Sciatic nerve (tissue), 2 donors: ENCODE data around the gene C1QBP. TPM values are rescaled to one million over a fixed set of nuclear protein-coding genes. Genes with fewer than 3 reads are reported as not detected.
"Not testable (repeated sequence)": the region's sequence is repeated elsewhere in the genome, so short reads cannot be mapped to it uniquely, and the experiment has no call there.

Source experiments
- ATAC-seq: fragments of 200-7000 bp; cut with Tn5 transposase; one replicate; pipeline ENCODE4 v1.9.1; 2020; ENCODE audit warnings: mild to moderate bottlenecking, moderate library complexity
- DNase-seq: peaks from one replicate; pipeline ENCODE4 v3.0.0-alpha.2; 2020; ENCODE audit warnings: low spot score
- intact Hi-C: fragments of 100-400 bp; cut with DNase I; formaldehyde crosslinking; loops from one replicate; pipeline ENCODE4 v1.14.2; 2022
- total RNA-seq: library from RNA; stranded (reverse); fragmentation: NEBNext Ultra II Directional; extraction: Animal tissue kit (Norgen Biotek cat#: 25700); gene quantifications from one replicate; pipeline ENCODE4 v1.2.1, GENCODE V29; 2021
- donor health status: DM: no; HTN: no; CAD: no.
- donor health status: DM: no; HTN: no; CAD: no.

C1QBP gene
- total RNA-seq, 1 donor from 2014 or later: 46.6 TPM

DNA sequence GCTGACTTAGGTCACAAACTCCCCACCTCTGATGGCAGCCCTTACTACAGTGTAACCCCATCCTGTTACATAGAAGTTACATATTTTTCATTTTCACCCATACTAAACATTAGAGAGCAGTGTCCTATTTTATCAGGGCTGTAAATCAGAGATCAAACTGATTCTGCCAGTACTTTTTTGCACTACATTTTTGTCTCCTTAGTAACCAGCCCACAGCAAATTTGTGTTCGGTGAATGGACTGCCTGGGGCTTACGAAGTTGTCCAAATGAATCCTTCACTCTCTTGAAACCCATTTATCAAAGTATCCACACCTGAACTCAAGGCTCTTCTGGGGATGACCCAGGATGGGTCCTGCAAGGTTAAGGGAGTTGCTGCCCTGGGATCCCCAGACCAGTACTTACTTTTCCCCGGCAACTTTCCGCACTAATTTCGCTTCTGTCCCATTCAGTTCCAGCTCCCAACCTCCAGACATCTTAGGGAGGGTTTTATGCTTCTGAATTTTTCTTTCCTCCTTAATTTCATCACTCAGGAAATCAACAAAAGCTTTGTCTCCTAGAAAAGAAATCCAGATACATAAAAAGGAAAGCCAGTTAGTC lies 1.1 kb downstream of the C1QBP start:
- ATAC-seq (no peak), DNase-seq (no peak)
- intact Hi-C loops: no loop called here

DNA sequence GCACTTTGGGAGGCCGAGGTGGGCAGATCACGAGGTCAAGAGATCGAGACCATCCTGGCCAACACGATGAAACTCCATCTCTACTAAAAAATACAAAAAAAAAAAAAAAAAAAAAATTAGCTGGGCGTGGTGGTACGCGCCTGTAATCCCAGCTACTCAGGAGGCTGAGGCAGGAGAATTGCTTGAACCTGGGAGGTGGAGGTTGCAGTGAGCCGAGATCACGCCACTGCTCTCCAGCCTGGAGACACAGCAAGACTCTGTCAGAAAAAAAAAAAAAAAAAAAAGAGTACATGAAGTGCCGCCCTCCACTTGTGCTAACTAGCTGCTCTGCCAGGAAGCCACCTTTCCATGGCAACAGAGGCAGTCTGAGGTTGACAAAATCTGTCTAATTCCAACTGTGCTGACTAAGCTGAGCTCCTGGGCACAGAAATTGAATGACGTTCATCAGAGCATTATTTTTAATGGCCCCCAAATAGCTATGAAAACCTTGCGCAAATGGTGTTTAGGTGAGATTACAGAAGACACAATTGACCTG lies 3.1 kb downstream of the C1QBP start:
- ATAC-seq, intact Hi-C loops, DNase-seq: not testable (repeated sequence)

DNA sequence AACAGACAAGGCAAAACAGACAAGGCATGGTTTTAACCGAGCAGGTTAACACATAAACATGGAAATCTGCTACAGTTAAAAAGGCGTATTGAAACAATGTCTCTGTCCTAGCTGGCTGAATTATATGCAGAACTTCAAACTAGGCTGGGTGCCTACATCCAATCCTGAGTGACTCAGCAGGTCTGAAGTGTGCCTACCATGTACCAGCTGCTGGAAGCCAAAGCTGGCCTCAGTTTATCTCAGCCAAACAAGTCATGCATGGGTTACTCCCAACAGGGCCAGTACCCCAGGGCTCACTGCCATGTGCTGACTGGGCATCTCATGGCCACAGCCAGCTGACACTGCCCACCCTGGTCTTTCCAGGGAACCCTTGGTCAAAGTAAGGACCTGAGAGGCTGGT lies 4.0 kb downstream of the C1QBP start:
- no peak for ATAC-seq
- intact Hi-C loops: no loop called here
- DNase-seq: no peak

DNA sequence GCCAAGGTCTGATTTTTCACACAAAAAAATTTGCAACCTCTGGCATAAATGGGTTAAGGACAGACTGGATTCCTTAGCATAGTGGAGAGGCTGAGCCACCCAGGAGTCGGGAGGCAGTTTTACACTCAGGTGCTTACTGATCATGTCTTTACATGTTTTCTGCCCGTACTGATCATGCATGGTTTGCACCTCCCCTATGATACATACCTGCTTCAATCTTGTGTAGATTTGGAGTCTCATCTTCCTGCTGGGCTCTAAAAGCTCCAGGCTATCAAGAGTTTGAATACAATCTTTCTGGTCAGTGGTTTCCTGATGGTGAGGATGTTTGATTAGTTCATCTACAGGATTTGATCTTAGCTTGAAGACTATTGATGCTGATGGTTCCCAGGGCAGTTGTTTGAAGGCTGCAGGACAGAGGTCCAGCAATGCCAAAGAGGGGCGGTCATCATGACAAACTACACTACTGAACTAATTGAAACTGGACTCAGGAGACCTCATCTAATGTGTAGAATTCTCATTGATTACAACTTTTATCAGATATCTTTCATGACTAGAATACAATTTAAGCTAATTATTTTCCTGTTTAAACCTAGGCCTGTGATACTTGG lies 6.9 kb downstream of the C1QBP start:
- no peak for DNase-seq
- intact Hi-C loops: no loop called here
- ATAC-seq: no peak

DNA sequence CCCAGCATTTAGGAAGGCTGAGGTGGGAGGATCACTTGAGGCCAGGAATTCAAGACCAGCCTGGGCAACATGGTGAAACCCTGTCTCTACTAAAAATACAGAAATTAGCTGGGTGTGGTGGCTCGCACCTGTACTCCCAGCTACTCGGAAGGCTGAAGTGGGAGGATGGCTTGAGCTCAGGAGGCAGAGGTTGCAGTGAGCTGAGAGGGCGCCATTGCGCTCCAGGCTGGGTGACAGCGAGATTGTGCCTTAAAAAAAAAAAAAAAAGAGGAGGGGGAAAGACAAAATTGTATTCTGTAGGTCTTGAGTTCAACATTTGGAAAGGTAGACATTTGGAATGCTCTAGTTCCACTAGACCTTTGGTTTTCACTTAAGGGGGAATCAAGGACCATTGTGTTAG lies 7.7 kb downstream of the C1QBP start:
- ATAC-seq, intact Hi-C loops, DNase-seq: not testable (repeated sequence)

DNA sequence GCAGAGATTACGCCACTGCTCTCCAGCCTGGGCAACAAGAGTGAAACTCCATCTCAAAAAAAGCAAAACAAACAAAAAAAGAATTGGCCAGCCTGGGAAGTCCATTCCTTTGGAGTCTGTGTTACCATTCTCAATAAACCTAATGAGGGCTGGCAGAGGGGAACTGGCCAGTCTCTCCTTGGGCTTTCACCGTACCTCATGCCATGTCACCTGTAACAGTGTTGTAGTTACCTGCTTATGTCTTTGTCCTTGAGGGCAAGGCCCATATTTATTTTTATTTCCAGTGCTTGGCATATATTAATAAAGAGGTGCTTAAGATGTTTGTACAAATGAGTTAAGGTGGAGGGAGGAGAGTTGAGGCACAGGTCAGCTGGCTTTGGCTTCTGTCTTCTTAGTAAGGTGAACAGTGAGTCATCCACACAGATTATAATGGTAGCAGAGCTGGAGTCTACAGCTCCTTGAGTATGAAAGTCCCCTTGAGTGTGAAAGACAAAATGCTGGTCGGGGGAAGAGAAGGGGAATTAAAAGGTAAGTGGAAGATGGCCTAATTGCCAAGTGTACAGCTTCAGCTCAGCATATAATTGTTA lies 8.4 kb downstream of the C1QBP start:
- no peak for ATAC-seq
- no peak for DNase-seq
- intact Hi-C loops: no loop called here

DNA sequence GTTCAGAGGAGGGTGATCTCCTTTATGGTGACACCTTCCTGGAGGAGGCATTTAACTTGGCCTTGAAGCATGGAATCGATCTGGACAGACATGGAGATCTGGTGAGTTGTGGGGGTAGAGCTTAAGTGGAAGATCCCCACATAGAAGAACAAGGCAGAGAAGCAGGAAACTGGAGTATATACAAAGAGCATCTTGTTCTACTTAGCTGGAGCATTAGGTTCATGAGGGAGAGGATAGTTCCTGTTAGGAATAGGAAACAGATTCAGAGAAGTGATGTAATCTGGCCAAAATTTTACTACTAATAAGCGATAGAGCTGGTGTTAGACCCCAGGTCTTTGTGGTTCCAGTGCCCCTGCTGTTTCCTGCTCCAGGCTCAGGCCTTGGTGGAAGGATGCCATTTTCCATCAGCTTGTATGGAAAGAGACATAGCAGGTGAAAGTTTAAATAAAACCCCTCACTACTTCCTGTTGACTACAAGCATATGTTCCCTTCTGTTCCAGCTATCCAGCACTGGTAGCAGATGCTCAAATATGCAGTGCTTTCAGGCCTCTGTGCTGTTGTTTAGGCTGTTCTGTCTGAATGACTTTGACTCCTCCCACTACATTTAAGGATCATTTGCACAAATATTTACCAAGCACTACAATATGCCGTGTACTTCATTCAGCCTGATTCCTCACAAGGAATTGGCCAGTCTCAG lies 9.6 kb downstream of the C1QBP start:
- DNase-seq (no peak), ATAC-seq (no peak)
- intact Hi-C loops: no loop called here

DNA sequence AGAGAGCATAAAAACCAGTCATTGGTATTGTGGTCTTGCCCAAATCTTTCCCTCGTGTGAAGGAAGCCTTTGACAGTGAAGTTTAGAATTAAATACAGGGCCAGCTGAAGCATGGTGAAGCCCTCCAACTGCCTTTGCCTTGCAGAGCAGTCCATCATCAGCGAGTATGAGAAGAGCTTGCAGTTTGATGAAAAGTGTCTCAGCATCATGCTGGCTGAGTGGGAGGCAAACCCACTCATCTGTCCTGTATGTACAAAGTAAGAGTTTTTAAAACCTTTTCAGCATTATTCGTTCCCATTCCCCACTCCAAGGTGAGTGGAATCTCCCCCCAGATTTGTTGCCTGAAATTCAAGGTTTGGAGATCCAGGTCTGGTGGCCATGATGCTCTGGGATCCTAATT lies 13.1 kb downstream of the C1QBP start:
- intact Hi-C loops: no loop called here
- ATAC-seq: no peak
- no peak for DNase-seq

DNA sequence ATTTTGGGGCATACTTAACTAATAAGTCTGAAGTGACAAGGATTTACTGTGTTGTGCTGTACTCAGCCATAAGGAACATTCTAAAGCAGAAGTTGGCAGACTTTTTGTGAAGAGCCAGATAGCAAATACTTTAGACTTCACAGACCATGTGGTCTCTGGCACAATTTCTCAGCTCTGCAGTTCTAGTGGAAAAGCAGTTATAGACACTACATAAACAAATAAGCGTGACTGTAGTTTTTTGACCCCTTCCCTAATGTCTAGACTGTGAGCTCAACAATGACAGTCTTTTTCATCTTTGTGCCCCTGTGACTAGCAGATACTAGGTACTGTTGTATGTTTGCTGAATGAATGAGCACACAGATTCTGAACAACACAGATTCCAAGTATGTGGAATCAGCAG lies 14.0 kb downstream of the C1QBP start:
- no peak for DNase-seq
- ATAC-seq: no peak
- intact Hi-C loops: no loop called here

DNA sequence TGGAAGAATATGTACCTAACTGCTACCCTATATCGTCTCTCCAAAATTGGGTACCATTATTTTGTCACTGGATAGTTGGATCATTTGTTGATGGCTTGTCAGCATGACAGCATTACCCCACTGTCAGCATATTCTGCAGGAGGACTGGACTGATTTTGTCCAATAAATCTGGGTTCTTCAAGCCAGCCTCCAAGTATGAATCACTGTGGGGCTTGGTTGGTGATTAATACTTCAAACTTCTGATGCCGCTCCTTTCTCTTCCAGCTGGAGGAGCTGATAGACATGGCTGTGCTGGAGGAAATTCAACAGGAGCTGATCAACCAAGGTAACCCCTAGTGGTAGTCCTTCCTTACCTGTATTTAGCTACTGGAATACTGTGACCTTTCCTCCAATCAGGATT lies 16.4 kb downstream of the C1QBP start:
- DNase-seq: no peak
- no peak for ATAC-seq
- intact Hi-C loops: no loop called here

DNA sequence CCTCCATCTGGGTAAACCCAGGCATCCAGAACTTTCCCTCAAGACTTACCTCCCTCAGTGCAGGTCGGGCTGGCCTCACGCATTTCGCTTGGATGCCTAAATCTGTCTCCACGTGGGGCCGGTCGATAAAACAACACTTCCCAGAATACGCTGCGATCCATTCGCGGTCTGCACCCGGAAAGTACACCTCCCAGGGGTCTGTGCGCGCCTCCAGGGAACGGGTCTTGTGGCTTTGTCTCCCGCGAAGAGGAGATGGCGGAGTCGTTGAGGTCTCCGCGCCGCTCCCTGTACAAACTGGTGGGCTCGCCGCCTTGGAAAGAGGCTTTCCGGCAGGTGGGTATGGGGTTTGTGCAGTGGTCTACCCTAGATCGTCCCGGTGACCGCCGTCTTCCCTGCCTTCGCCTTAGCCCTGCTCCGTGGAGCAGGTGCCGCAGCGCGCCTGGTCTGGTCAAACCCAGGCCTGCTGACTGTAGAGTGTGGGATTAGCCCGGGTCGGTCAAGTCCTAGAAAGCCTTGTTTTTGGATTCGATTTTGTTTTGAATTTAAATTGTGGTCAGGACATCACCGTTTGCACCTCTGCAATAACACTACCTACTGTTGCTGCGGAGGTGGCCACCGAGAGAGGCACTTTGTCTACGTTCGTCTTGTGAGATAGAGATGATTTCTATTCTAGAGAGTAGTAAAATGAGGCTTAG lies 18.8 kb downstream of the C1QBP start, which contains the start of gene RPAIN:
Gene RPAIN, plus strand, starts transcription at position 224 of the 695 bp plus-strand sequence. Its CDS starts 29 bp downstream, at position 253.
- ATAC-seq (peak; percentile 92), DNase-seq (peak; percentile 91)
- intact Hi-C loops: no loop called here

DNA sequence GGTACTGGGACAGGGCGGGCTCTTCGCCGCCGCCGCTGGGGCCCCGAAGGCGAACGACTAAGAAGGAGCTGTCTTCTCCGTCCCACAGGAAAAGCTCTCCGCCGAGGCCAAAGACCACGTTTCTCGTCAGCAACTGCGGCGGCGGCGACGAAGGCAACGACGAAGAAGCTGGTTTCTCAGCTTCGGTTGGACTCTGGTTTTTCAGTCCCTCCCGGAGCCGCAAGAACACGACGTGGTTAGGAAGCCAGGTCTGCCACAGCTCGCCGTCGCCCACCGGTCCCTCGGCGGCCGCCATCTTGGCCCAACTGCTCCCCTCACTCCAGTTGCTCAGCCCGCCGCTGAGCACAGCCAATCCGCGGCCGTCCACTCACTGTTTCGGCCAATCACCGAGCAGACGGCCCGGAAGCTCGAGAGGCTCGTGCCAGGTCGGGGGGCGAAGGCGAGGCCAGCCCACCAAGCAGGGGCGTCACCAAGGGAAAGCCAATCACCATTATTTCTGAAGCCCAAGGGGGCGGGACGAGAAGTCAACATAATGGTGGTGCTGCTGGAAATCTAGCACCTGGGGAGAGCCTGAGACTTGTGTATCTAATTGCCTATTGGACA lies 19.5 kb downstream of the C1QBP start, which contains the start of gene NUP88:
Gene NUP88, minus strand, starts transcription at position 307 of the 603 bp plus-strand sequence. Its CDS starts 12 bp downstream, at position 295.
- DNase-seq (peak; percentile 97), ATAC-seq (peak; percentile 100)
- intact Hi-C loops: no loop called here

DNA sequence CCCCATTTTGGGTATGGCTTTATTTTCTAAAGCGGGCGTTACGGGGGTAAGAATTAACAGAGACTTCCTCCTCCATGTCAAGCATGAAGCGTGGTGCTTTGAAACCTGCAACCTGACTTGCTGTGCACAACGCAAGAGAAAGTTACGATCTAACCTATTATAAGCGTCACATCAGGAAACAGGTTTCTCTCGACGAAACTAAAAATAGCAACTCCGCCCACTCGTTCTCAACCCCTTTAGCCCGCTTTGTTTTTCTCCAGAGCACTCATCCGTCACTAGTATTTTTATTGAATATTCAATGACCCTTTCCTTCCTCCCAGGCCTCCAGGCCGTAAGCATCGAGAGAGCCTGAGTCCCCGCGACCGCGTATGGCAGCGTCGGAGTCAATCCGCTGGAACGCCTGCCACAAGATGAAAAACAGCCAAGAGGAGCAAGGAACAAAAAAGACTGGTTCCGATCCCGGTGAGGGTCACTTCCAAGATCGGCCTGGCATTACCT lies 20.0 kb downstream of the C1QBP start:
- ATAC-seq: no peak
- DNase-seq: no peak
- intact Hi-C loops: no loop called here

DNA sequence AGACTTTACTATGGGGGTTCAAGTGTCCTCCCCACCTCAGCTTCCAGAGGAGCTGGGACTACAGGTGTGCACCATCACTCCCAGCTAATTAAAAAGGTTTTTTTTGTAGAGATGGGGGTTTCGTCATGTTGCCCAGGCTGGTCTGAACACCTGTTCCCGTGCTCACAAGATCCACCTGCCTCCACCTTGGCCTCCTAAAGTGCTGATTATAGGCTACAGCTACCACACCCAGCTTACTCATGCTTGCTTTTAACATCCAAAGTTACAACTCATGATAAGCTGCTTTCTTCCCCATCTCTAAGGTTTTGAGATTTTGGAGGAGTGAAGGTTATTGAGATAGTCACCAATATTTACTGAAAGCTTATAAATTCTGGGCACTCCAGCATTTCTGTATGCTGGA lies 22.1 kb downstream of the C1QBP start:
- ATAC-seq (no peak), DNase-seq (no peak)
- intact Hi-C loops: no loop called here

DNA sequence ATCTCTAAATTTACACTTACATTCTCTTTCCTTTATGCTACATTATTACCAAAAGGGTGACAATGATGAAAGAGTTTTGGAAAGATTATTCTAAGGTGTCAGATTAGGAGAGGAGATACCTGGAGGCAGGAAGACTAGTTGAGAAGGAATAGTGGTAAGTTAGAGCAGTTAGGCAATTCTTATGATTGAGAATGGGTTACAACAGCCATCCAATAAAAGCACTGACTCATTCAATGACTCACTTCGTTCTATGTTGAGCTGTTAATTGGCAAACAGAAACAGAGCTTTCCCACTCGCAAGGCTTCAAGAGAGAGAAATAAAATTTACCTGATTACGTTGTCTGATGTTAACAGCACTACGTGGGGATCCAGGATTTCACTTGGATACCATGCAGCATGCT lies 25.3 kb downstream of the C1QBP start:
- ATAC-seq (no peak), DNase-seq (no peak)
- intact Hi-C loops: loop anchor here (5.0 kb wide), 1 partner anchor 909 kb away; no protein-coding TSS in a partner anchor

DNA sequence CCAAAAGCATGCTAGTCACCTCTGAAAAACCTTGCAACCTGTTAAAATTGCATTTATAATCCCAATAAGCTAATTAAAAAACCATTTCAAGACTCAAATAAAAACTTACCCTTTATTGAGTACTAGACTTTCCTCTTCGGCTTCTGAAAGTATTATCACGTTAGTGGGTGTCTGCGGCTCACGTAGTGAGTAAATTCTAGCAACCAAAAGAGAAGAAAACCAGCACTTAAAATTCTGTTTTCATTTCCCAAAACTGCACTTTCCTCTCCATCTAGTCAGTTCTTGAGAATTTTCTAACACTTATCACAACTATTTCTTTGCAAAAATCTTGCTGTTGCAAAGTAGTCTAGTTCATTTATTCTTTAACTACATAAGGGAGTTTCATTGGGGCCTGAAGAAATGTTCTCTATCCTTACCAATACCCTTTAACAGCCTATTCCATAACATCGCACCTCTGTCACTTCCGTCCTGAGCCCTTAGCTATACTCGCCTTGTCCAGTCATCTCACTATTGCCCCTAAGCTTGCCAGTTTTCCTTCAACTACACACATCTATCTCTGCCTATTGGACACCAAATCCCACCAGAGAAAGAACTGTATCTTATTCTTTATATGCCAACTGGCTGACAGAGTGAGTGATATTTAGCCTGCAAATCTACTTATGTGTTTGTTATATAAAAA lies 28.2 kb downstream of the C1QBP start:
- no peak for DNase-seq
- no peak for ATAC-seq
- intact Hi-C loops: loop anchor here (5.0 kb wide), 1 partner anchor 912 kb away; no protein-coding TSS in a partner anchor

DNA sequence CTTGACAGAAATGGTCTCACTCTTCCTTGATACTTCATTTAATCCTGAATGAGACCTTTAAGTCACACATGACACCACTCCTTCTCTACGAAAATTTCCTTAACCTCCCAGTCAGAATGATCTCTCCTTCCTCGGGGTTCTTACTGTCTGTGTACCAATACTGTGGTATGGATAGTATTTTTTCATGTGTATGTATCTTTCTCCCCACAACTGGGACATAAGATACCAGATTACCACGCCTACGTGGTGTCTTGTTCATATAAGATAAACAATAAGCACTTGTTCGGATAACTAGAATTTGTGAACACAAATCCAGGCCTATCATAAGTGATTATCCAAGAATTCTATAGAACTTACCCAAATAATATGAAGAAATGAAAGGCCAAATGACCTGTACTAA lies 30.8 kb downstream of the C1QBP start:
- intact Hi-C loops: no loop called here
- ATAC-seq: no peak
- DNase-seq: no peak

DNA sequence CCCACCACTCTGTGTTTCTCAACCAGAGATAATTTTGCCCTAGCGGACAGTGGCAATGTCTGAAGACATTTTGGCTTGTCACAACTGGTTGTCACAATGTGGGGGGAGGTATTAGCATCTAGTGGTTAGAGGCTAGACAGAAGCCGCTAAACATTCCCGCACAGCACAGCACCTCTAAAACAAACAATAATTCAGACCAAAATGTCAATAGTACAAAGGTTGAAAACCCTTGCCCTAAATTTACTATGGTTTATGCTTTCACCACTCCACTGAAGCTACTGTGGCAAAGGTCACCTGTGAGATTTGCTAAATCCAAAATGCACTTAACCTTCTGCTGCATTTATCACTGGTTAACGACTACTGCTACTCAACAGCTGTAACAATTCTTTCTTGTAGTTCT lies 33.6 kb downstream of the C1QBP start:
- ATAC-seq (no peak), DNase-seq (no peak)
- intact Hi-C loops: no loop called here
